Uterus (tissue), 4 donors: Measurements from ENCODE around the gene CCR9. TPM values are rescaled to one million over a fixed set of nuclear protein-coding genes. Genes with fewer than 3 reads are reported as not detected.

Source experiments
- DNase-seq, 2 donors: peaks; one replicate each; pipeline ENCODE4 v3.0.0-alpha.2; 2019 to 2020
- H3K27ac ChIP-seq, 2 donors: fragments of 200-600 bp; sonication (generic); 1 replicate in 1 of 2; 2 replicates in 1 of 2; pipeline ENCODE4 v1.5.1; 2016 to 2018
- H3K27me3 ChIP-seq, 2 donors: fragments of 200-600 bp; sonication (generic); one replicate each; pipeline ENCODE4 v1.5.1; 2018 to 2019; ENCODE audit warnings: control low read depth in 1 of 2
- H3K36me3 ChIP-seq, 2 donors: fragments of 200-600 bp; sonication (generic); one replicate each; pipeline ENCODE4 v1.5.1; 2019; ENCODE audit warnings: control low read depth in 1 of 2
- H3K4me1 ChIP-seq, 2 donors: fragments of 200-600 bp; sonication (generic); one replicate each; pipeline ENCODE4 v1.5.1; 2018 to 2019; ENCODE audit warnings: control low read depth in 1 of 2
- H3K4me3 ChIP-seq, 2 donors: fragments of 200-600 bp; sonication (generic); 1 replicate in 1 of 2; 2 replicates in 1 of 2; pipeline ENCODE4 v1.5.1; 2018 to 2019; ENCODE audit warnings: mild to moderate bottlenecking in 1 of 2
- H3K9me3 ChIP-seq, 2 donors: fragments of 200-600 bp; sonication (generic); one replicate each; pipeline ENCODE4 v1.5.1; 2019; ENCODE audit warnings: control low read depth in 1 of 2
- POLR2A ChIP-seq, 2 donors: fragments of 450-650 bp; IDR thresholded peaks; one replicate each; pipeline ENCODE4 v1.6.1; 2016; ENCODE audit warnings: antibody characterized with exemption in 2 of 2, mild to moderate bottlenecking in 1 of 2, moderate library complexity in 1 of 2
- intact Hi-C: fragments of 100-400 bp; cut with DNase I; formaldehyde crosslinking; loops from one replicate; pipeline ENCODE4 v1.15.1; 2023; ENCODE audit warnings: low total_unique reads
- total RNA-seq, 4 donors: library from RNA; depleted of rRNA in 3 of 4; stranded (reverse); fragments of >200 nt in 3 of 4; gene quantifications; one replicate each; pipeline versions ENCODE4 v1.1.0 to v1.2.4, GENCODE V29; 2014 to 2023
- TF ChIP-seq, protein P1 (sequence below), 4 experiments: fragments of 200-600 bp in 2 of 4; fragments of 450-650 bp in 2 of 4; sonication (generic) in 2 of 4; IDR thresholded peaks; one replicate each; pipeline ENCODE4 v1.5.1; 2016 to 2019; ENCODE audit warnings: antibody characterized with exemption in 4 of 4, mild to moderate bottlenecking in 2 of 4, moderate library complexity in 1 of 4
- donor health status: DM: yes; HTN: yes; CAD: no.

Gene CCR9
- total RNA-seq, 4 donors from 2014 or later = 0.14 TPM; not detected in 3

DNA sequence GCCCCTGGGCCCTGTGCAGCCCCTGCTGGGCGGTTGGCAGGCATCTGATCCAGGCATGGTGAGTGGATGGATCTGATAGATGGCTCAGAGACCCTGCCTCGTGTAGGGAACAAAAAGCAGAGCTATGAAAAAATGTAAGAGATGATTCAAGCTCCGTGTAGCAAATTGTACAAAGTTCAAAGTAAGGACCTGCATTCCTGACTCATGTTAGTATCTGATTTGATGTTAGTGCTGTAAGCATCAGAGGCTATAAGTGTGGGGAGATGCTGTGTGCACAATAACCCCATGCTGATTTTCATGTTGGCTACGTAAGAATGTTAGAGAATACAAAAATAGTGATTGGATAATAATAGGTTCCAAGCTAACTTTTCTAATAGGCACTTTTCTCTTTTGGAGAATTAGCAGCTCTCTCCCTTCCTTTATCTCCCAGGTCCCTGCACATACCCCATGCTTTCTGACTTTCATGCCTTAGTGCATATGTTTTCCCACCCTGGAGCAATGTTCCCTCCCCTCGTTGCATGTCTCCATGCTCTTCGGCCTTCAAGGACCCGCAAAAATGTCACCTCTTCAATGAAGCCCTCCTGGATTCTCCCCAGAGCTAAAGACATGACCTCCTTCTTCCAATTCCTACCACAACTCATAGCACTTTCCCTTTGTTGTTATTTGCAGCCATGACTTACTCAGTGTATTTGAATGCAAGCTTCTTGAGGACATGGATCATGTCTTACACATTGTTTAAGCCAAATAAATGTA is 1.6 kb downstream of the CCR9 start:
- H3K27ac ChIP-seq = no peak overlapping the region
- no peaks in the 10 kb centered on the region for H3K9me3 ChIP-seq
- no peak overlapping the region for H3K4me3 ChIP-seq
- intact Hi-C loops = no loop called here
- H3K4me1 ChIP-seq = no peaks in the 10 kb centered on the region
- H3K27me3 ChIP-seq = no peaks in the 10 kb centered on the region
- DNase-seq = no peak
- TF ChIP-seq POLR2A (IDR thresholded peaks at IDR 0.05) = no peak
- TF ChIP-seq, protein P1, sequence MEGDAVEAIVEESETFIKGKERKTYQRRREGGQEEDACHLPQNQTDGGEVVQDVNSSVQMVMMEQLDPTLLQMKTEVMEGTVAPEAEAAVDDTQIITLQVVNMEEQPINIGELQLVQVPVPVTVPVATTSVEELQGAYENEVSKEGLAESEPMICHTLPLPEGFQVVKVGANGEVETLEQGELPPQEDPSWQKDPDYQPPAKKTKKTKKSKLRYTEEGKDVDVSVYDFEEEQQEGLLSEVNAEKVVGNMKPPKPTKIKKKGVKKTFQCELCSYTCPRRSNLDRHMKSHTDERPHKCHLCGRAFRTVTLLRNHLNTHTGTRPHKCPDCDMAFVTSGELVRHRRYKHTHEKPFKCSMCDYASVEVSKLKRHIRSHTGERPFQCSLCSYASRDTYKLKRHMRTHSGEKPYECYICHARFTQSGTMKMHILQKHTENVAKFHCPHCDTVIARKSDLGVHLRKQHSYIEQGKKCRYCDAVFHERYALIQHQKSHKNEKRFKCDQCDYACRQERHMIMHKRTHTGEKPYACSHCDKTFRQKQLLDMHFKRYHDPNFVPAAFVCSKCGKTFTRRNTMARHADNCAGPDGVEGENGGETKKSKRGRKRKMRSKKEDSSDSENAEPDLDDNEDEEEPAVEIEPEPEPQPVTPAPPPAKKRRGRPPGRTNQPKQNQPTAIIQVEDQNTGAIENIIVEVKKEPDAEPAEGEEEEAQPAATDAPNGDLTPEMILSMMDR (IDR thresholded peaks at IDR 0.05) = no peak
- H3K36me3 ChIP-seq = no peaks in the 10 kb centered on the region

DNA sequence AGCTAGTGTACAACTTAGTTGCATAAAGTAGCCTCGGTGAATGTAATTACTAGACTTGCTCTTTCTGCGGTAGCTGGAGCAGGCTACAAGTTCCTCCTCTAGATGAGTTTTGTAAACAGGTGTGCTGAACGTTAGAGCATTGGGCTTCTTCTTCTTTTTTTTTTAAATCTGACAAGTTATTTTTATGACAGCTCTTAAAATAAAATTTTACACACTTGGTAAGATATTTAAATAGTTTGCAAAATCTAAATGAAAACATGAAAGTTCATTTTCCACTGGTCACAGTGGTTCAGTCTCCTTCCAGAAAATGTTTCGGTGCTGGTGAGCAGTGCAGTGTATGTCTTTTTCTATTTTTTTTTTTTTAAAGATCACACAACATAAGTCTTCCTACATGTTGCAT is 3.0 kb downstream of the CCR9 start:
- Histone ChIP-seq H3K4me3 (no peak overlapping the region), H3K27ac (no peak overlapping the region), H3K9me3 (no peaks in the 10 kb centered on the region), H3K27me3 (no peaks in the 10 kb centered on the region), H3K4me1 (no peaks in the 10 kb centered on the region), H3K36me3 (no peaks in the 10 kb centered on the region)
- no peak for DNase-seq
- intact Hi-C loops = no loop called here
- TF ChIP-seq, protein P1 (IDR thresholded peaks at IDR 0.05) = no peak
- no peak for TF ChIP-seq POLR2A (IDR thresholded peaks at IDR 0.05)

DNA sequence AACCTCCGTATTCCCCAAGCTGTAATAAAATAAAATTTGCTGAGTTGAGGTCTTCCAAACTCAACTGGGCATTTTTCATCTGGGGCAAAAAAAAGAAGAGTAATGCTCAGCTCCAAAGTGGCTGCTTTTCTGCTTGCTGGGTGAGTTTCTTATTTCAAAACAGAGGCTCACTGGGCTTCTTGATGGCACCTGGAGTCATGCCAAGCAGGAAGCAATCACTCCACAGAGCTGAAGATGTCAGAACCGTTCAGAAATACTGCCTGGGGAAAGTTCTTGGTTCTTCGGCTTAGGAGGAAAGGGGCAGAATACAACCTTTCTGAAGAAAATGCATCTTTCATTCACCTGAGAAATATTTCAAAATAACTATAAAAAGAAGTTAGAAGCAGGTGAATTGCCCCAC is 4.1 kb downstream of the CCR9 start:
- Histone ChIP-seq H3K27ac (no peak overlapping the region), H3K9me3 (no peaks in the 10 kb centered on the region), H3K4me1 (no peaks in the 10 kb centered on the region), H3K4me3 (no peak overlapping the region), H3K27me3 (no peaks in the 10 kb centered on the region), H3K36me3 (no peaks in the 10 kb centered on the region)
- TF ChIP-seq POLR2A (IDR thresholded peaks at IDR 0.05) = no peak
- TF ChIP-seq, protein P1 (IDR thresholded peaks at IDR 0.05) = no peak
- intact Hi-C loops = no loop called here
- DNase-seq = no peak

DNA sequence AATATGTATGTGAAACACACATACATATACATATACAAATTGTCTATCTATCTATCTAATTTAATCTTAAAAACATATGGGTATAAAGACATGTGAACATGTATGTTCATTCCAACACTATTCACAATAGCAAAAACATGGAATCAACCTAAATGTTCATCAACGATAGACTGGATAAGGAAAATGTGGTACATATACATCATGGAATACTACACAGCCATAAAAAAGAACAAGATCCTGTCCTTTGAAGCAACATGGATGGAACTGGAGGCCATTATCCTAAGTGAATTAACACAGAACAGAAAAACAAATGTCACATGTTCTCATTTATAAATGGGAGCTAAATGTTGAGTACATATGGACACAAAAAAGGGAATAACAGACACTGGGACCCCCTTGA is 5.8 kb downstream of the CCR9 start:
- Histone ChIP-seq H3K27ac (no peak overlapping the region), H3K27me3 (no peaks in the 10 kb centered on the region), H3K9me3 (no peaks in the 10 kb centered on the region), H3K36me3 (no peaks in the 10 kb centered on the region), H3K4me1 (no peaks in the 10 kb centered on the region), H3K4me3 (no peak overlapping the region)
- TF ChIP-seq, protein P1 (IDR thresholded peaks at IDR 0.05) = no peak
- no peak for TF ChIP-seq POLR2A (IDR thresholded peaks at IDR 0.05)
- intact Hi-C loops = no loop called here
- DNase-seq = no peak

DNA sequence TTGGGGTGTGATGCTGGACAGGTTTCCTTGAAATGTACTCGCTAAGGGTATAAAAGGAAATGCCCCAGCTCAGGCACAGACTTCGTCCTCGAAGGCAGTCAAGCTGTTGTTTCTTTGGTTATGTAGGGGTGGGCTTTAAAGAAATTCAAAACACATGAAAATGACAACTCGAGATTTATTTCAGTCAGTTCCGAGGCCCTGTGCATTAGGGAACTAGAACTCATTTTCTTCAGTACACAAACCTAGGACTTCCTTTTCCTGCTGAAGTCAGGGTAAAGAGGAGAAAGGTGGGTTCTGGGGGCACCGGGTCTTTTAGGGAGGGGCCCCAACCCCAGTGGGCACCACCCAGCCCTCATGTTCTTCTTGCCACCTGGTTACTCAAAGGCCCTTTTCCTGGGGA is 7.7 kb downstream of the CCR9 start:
- intact Hi-C loops = no loop called here
- H3K4me1 ChIP-seq = no peaks in the 10 kb centered on the region

More for the DNA sequence above, 7.7 kb downstream of the CCR9 start:
- TF ChIP-seq, protein P1 (IDR thresholded peaks at IDR 0.05) = no peak
- TF ChIP-seq POLR2A (IDR thresholded peaks at IDR 0.05) = no peak
- no peak for DNase-seq
- Histone ChIP-seq H3K27me3 (no peaks in the 10 kb centered on the region), H3K36me3 (no peaks in the 10 kb centered on the region), H3K9me3 (no peaks in the 10 kb centered on the region), H3K27ac (no peak overlapping the region), H3K4me3 (no peak overlapping the region)
